SU-DHL-6 (cell line): ENCODE measurements around the gene ZDHHC4.
A peak's percentile ranks its signal among the peaks of the same experiment; 100 is the strongest.

ENCODE experiments used
- H2AFZ ChIP-seq: fragments of 200-600 bp; sonication (generic); 2 replicates; pipeline ENCODE4 v1.6.1; 2014; ENCODE audit warnings: low read depth, mild to moderate bottlenecking, moderate library complexity, mixed read lengths, antibody characterized with exemption, low read length; ENCODE audit not compliant: severe bottlenecking
- H3F3A ChIP-seq: fragments of 200-600 bp; shearing (Covaris generic); 2 replicates; pipeline ENCODE4 v1.6.0; 2016; ENCODE audit warnings: antibody characterized with exemption, mild to moderate bottlenecking; ENCODE audit not compliant: insufficient read depth
- H3K27ac ChIP-seq: fragments of 200-600 bp; sonication (generic); 2 replicates; pipeline ENCODE4 v1.5.1; 2016; ENCODE audit warnings: low read depth, mild to moderate bottlenecking, low read length, moderate library complexity, mixed read lengths
- H3K27me3 ChIP-seq: fragments of 200-600 bp; sonication (generic), shearing (Covaris generic); 2 replicates; pipeline ENCODE4 v1.6.0; 2014; ENCODE audit warnings: mild to moderate bottlenecking, low read length
- H3K36me3 ChIP-seq: fragments of 200-600 bp; sonication (generic); 2 replicates; pipeline ENCODE4 v1.6.1; 2014; ENCODE audit warnings: mild to moderate bottlenecking, low read length, mixed read lengths
- H3K4me2 ChIP-seq: fragments of 300-600, 200-600 bp; shearing (Covaris generic), sonication (generic); 2 replicates; pipeline ENCODE4 v1.6.0; 2014; ENCODE audit warnings: low read length, low read depth, mild to moderate bottlenecking; ENCODE audit not compliant: poor library complexity, severe bottlenecking
- H3K4me3 ChIP-seq: fragments of 200-600 bp; sonication (generic); 2 replicates; pipeline ENCODE4 v1.5.1; 2014; ENCODE audit warnings: antibody characterized with exemption, low read length, mild to moderate bottlenecking, mixed read lengths; ENCODE audit not compliant: insufficient read depth, poor library complexity, severe bottlenecking
- H3K79me2 ChIP-seq: fragments of 200-600 bp; sonication (generic); 2 replicates; pipeline ENCODE4 v1.6.1; 2014; ENCODE audit warnings: mild to moderate bottlenecking, low read length, moderate library complexity; ENCODE audit not compliant: insufficient read depth
- H3K9ac ChIP-seq: fragments of 200-600 bp; sonication (generic); 2 replicates; pipeline ENCODE4 v1.7.0; 2014; ENCODE audit warnings: mild to moderate bottlenecking, low read length
- H3K9me2 ChIP-seq: fragments of 200-600 bp; sonication (generic); replicated peaks from 2 replicates; pipeline ENCODE4 v1.6.1; 2014; ENCODE audit warnings: low read length; ENCODE audit not compliant: insufficient read depth
- H3K9me3 ChIP-seq: fragments of 200-600 bp; sonication (generic); 2 replicates; pipeline ENCODE4 v1.6.1; 2014; ENCODE audit warnings: low read length, mixed read lengths; ENCODE audit not compliant: insufficient read depth
- H4K20me1 ChIP-seq: fragments of 200-600 bp; sonication (generic); 2 replicates; pipeline ENCODE4 v1.6.1; 2014; ENCODE audit warnings: low read depth, mild to moderate bottlenecking, antibody characterized with exemption, low read length, moderate library complexity, mixed read lengths
- CTCF ChIP-seq: fragments of 200-600 bp; sonication (generic); IDR thresholded peaks from one replicate; pipeline ENCODE4 v1.5.1; 2017; ENCODE audit warnings: antibody characterized with exemption, mild to moderate bottlenecking, low read length, moderate library complexity; ENCODE audit not compliant: insufficient read depth, poor library complexity, severe bottlenecking
- EZH2phosphoT487 ChIP-seq: fragments of 200-600 bp; sonication (generic), shearing (Covaris generic); conservative IDR thresholded peaks from 2 replicates; pipeline ENCODE4 v1.6.1; 2018; ENCODE audit warnings: mild to moderate bottlenecking, antibody characterized with exemption, low read length, moderate library complexity, mixed read lengths

ZDHHC4 gene

DNA sequence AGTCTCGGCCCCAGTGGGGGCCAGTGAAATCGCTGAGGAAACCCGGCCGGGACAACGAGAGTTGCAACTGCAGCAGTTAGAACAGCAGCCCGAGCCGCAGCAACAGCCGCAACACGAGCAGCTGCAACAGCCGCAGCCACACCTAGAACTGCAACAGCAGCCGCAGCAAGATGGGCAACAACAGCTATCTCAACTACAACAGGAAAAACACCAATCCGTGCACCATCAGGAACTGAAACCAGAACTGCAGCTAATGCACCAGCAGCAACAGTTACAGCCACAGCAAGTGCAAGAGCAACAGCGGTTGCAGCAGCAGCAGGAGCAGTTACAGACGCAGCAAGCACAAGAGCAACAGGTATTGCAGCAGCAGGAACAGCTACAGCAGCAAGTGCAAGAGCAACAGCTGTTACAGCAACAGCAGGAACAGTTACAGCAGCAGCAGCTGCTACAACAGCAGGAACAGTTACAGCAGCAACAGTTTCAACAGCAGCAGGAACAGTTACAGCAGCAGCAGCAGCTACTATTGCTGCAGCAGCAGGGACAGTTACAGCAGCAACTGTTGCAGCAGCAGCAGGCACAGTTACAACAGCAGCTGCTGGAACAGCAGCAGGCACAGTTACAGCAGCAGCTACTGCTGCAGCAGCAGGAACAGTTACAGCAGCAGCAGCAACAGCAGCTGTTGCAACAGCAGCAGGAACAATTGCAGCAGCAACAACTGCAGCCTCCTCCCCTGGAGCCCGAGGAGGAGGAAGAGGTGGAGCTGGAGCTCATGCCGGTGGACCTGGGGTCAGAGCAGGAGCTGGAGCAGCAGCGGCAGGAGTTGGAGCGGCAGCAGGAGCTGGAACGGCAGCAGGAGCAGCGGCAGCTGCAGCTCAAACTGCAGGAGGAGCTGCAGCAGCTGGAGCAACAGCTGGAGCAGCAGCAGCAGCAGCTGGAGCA, 44.2 kb downstream of the ZDHHC4 start:
- Histone ChIP-seq H3K27ac (no peak overlapping the region), H3K4me2 (no peak overlapping the region), H2AFZ (no peak overlapping the region)

GRCh38 chr7:6622134-6622710, 45.0 kb downstream of the ZDHHC4 start:
- no peak for TF ChIP-seq CTCF
- TF ChIP-seq EZH2phosphoT487, result no peak
- H3K27me3 ChIP-seq, result no peaks in the 10 kb centered on the region
- H3K9me3 ChIP-seq, result no peaks in the 10 kb centered on the region

More for the DNA sequence above, 44.2 kb downstream of the ZDHHC4 start:
- TF ChIP-seq CTCF (no peak), EZH2phosphoT487 (no peak)
- Histone ChIP-seq H3K9me3 (no peaks in the 10 kb centered on the region), H3K4me3 (no peak overlapping the region), H4K20me1 (no peaks in the 10 kb centered on the region), H3K36me3 (no peaks in the 10 kb centered on the region), H3K27me3 (no peaks in the 10 kb centered on the region), H3K9ac (no peak overlapping the region), H3F3A (no peaks in the 10 kb centered on the region), H3K9me2 (no peaks in the 10 kb centered on the region), H3K79me2 (no peaks in the 10 kb centered on the region)

GRCh38 chr7:6623589-6624245, 46.5 kb downstream of the ZDHHC4 start:
- Histone ChIP-seq H3K4me2 (peak overlapping the region; percentile 5), H3K4me3 (no peak overlapping the region), H3K9me3 (no peaks in the 10 kb centered on the region), H3K27me3 (no peaks in the 10 kb centered on the region), H3K9me2 (no peaks in the 10 kb centered on the region), H4K20me1 (no peaks in the 10 kb centered on the region), H3K36me3 (no peaks in the 10 kb centered on the region), H3F3A (no peaks in the 10 kb centered on the region), H3K79me2 (no peaks in the 10 kb centered on the region), H2AFZ (peak overlapping the region; percentile 21), H3K27ac (no peak overlapping the region), H3K9ac (peak overlapping the region; percentile 10; the same call in 1 of the 2 replicates)
- TF ChIP-seq EZH2phosphoT487 (no peak), CTCF (no peak)

More at GRCh38 chr7:6622134-6622710, 45.0 kb downstream of the ZDHHC4 start:
- Histone ChIP-seq H3K27ac (no peak overlapping the region), H3K9me2 (no peaks in the 10 kb centered on the region), H3K9ac (no peak overlapping the region), H3K79me2 (no peaks in the 10 kb centered on the region), H3K36me3 (no peaks in the 10 kb centered on the region), H2AFZ (no peak overlapping the region), H3K4me3 (no peak overlapping the region), H3F3A (no peaks in the 10 kb centered on the region), H3K4me2 (no peak overlapping the region), H4K20me1 (no peaks in the 10 kb centered on the region)
